CMK (cell line): Measurements from ENCODE around the gene RNF40.

Experiments used
- DNase-seq: peaks from one replicate; pipeline ENCODE4 v3.0.0-alpha.2; 2010; ENCODE audit warnings: low read depth

RNF40 gene

GRCh38 chr16:30761928-30762902, at the start of gene RNF40, which contains the start of gene CFAP119:
RNF40 (plus strand) TSS chr16:30762322; CDS start chr16:30762546, 224 bp downstream.
CFAP119 (minus strand) TSS chr16:30762062; CDS start chr16:30761748, 314 bp downstream.
- peak; percentile 88 for DNase-seq

- no peak for DNase-seq
Measured at GRCh38 chr16:30715750-30716445, 46.2 kb upstream of the RNF40 start.

GRCh38 chr16:30720086-30720485, 42.0 kb upstream of the RNF40 start:
- DNase-seq, result no peak

- DNase-seq, result no peak
Measured at GRCh38 chr16:30720694-30721093, 41.4 kb upstream of the RNF40 start.

- no peak for DNase-seq
Measured at GRCh38 chr16:30721167-30721566, 41.0 kb upstream of the RNF40 start.

- no peak for DNase-seq
Measured at GRCh38 chr16:30721606-30722005, 40.5 kb upstream of the RNF40 start.

GRCh38 chr16:30722443-30722842, 39.7 kb upstream of the RNF40 start:
- no peak for DNase-seq

GRCh38 chr16:30722916-30723315, 39.2 kb upstream of the RNF40 start:
- no peak for DNase-seq

GRCh38 chr16:30723725-30724355, 38.3 kb upstream of the RNF40 start:
- no peak for DNase-seq

- DNase-seq, result no peak
Measured at GRCh38 chr16:30724641-30725417, 37.3 kb upstream of the RNF40 start.

- DNase-seq, result no peak
Measured at GRCh38 chr16:30725418-30725792, 36.7 kb upstream of the RNF40 start.

- no peak for DNase-seq
Measured at GRCh38 chr16:30728321-30728720, 33.8 kb upstream of the RNF40 start.

- DNase-seq, result no peak
Measured at GRCh38 chr16:30728899-30729672, 33.0 kb upstream of the RNF40 start.

GRCh38 chr16:30731411-30731810, 30.7 kb upstream of the RNF40 start:
- no peak for DNase-seq

- DNase-seq, result no peak
Measured at GRCh38 chr16:30736995-30737793, 24.9 kb upstream of the RNF40 start.

- DNase-seq, result no peak
Measured at GRCh38 chr16:30737794-30738648, 24.1 kb upstream of the RNF40 start.

- no peak for DNase-seq
Measured at GRCh38 chr16:30738984-30739951, 22.9 kb upstream of the RNF40 start.
